K562 (cell line): ENCODE data around the gene GET3. TPM values are rescaled to one million over a fixed set of nuclear protein-coding genes. Genes with fewer than 3 reads are reported as not detected.

Source experiments
- ATF1 ChIP-seq, 2 experiments: fragments of 450-650 bp in 1 of 2; IDR thresholded peaks; 2 replicates each; pipeline ENCODE4 v1.6.1; 2016; ENCODE audit warnings: missing compliant biosample characterization in 1 of 2, missing genetic modification characterization in 1 of 2
- BCL6 ChIP-seq: fragments of 250-450 bp; sonication (Bioruptor Pico); IDR thresholded peaks from 2 replicates; pipeline ENCODE4 v1.4.0; 2020
- CBFA2T3 ChIP-seq: fragments of 450-650 bp; IDR thresholded peaks from 2 replicates; pipeline ENCODE4 v1.6.1; 2017
- CEBPG ChIP-seq, 3 experiments: fragments of 200-800 bp in 1 of 3; sonication (Bioruptor generic) in 1 of 3; sonication (generic) in 1 of 3; formaldehyde crosslinking in 1 of 3; IDR thresholded peaks in 2 of 3; conservative IDR thresholded peaks in 1 of 3; 2 replicates each; pipeline versions ENCODE4 v1.6.1 to v1.8.0; 2016 to 2022; ENCODE audit warnings: missing compliant biosample characterization in 2 of 3, missing genetic modification characterization in 2 of 3, mild to moderate bottlenecking in 1 of 3, missing genetic modification reagents in 1 of 3
- ERF ChIP-seq: fragments of 450-650 bp; formaldehyde crosslinking; IDR thresholded peaks from 2 replicates; pipeline ENCODE4 v1.4.0; 2020; ENCODE audit warnings: mild to moderate bottlenecking, mixed read lengths
- GTF2E2 ChIP-seq: fragments of 200-800 bp; sonication (Bioruptor generic); IDR thresholded peaks from 2 replicates; pipeline ENCODE4 v1.6.1; 2016; ENCODE audit warnings: missing genetic modification characterization, missing compliant biosample characterization
- KDM4B ChIP-seq, 2 experiments: fragments of 450-650 bp in 1 of 2; sonication (generic) in 1 of 2; IDR thresholded peaks; 2 replicates each; pipeline ENCODE4 v1.6.1; 2016 to 2017; ENCODE audit warnings: borderline replicate concordance in 2 of 2, antibody characterized with exemption in 1 of 2, low read depth in 1 of 2, mild to moderate bottlenecking in 1 of 2
- LARP7 ChIP-seq: fragments of 450-650 bp; IDR thresholded peaks from 2 replicates; pipeline ENCODE4 v1.6.1; 2016
- NCOA4 ChIP-seq: fragments of 450-650 bp; IDR thresholded peaks from 2 replicates; pipeline ENCODE4 v1.6.1; 2018; ENCODE audit warnings: mild to moderate bottlenecking; ENCODE audit not compliant: partially characterized antibody
- NFRKB ChIP-seq: fragments of 450-650 bp; IDR thresholded peaks from 2 replicates; pipeline ENCODE4 v1.6.1; 2016; ENCODE audit warnings: low read depth
- POLR2G ChIP-seq: fragments of 200-400 bp; formaldehyde crosslinking; IDR thresholded peaks from 2 replicates; pipeline ENCODE4 v1.6.1; 2017; ENCODE audit warnings: low read depth, mild to moderate bottlenecking, antibody characterized with exemption, low read length, moderate library complexity
- POLR3G ChIP-seq: IDR thresholded peaks from 2 replicates; pipeline ENCODE4 v1.6.1; 2011; ENCODE audit not compliant: insufficient read length, insufficient replicate concordance; ENCODE audit errors: extremely low read depth
- TARDBP ChIP-seq: fragments of 450-650 bp; IDR thresholded peaks from 2 replicates; pipeline ENCODE4 v1.6.1; 2016
- ZNF785 ChIP-seq: fragments of 250-450 bp; sonication (Bioruptor Pico); IDR thresholded peaks from 2 replicates; pipeline ENCODE4 v1.4.0; 2020; ENCODE audit warnings: mild to moderate bottlenecking
- polyA plus RNA-seq, 8 experiments: library from polyadenylated mRNA; depleted of rRNA in 4 of 8; stranded (reverse) in 5 of 8; unstranded in 3 of 8; fragments of >200 nt; fragmentation: Nextera tagmentation in 2 of 8; fragmentation: Illumina TruSeq in 1 of 8; extraction: Ambion mirVana in 2 of 8; extraction: Trizol in 1 of 8; gene quantifications; 2 replicates each; pipeline versions ENCODE4 v1.2.1 to v1.2.3, GENCODE V29; 2011 to 2014; ENCODE audit warnings: inconsistent platforms in 1 of 8, missing spikeins in 1 of 8
- total RNA-seq, 7 experiments: library from RNA; depleted of rRNA in 6 of 7; stranded (reverse); fragments of >200 nt in 6 of 7; fragmentation: Illumina TruSeq in 2 of 7; extraction: Trizol in 2 of 7; gene quantifications; 2 replicates each; pipeline versions ENCODE4 v1.2.1 to v1.2.3, GENCODE V29; 2011 to 2021; ENCODE audit warnings: low replicate concordance in 1 of 7
- TF ChIP-seq, protein P1 (sequence below): fragments of 250-450 bp; sonication (Bioruptor Pico); IDR thresholded peaks from 2 replicates; pipeline ENCODE4 v1.8.0; 2021; ENCODE audit warnings: moderate library complexity, mild to moderate bottlenecking, inconsistent platforms

GET3 gene
- total and polyA plus RNA-seq, 9 of the 15 experiments (the other 6 are each of a cell fraction or from before 2014, with no cell fraction given) = 8.3 to 83.5 (median 51.8) TPM

- no peak for TF ChIP-seq POLR3G
- TF ChIP-seq BCL6 (CRISPR knock-in tag) = no peak
- no peak for TF ChIP-seq NCOA4
- peak; percentile 100 for TF ChIP-seq TARDBP
- TF ChIP-seq KDM4B (IDR thresholded peaks at IDR 0.05; ENCODE audit: borderline replicate concordance in 2 of 2, low read depth in 1 of 2) = peak in 1 of 2 experiments; percentile 23; a peak in 1 of 4 replicates
- no peak for TF ChIP-seq LARP7
- no peak for TF ChIP-seq GTF2E2 (tag)
- TF ChIP-seq CEBPG (CRISPR knock-in tag; IDR thresholded peaks at IDR 0.05) = no peak
- no peak for TF ChIP-seq CEBPG (tag; conservative IDR thresholded peaks at IDR 0.05 in 1 of 2, IDR thresholded peaks at IDR 0.05 in 1 of 2)
- TF ChIP-seq, protein P1, sequence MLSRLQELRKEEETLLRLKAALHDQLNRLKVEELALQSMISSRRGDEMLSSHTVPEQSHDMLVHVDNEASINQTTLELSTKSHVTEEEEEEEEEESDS = no peak
- peak; percentile 15; the same call in 1 of the 2 replicates for TF ChIP-seq NFRKB
- no peak for TF ChIP-seq ZNF785 (CRISPR knock-in tag)
- TF ChIP-seq CBFA2T3 = no peak; the same call in none of the 2 replicates
- TF ChIP-seq POLR2G = peak; percentile 71
- no peak for TF ChIP-seq ATF1 (CRISPR knock-in tag; IDR thresholded peaks at IDR 0.05)
- TF ChIP-seq ATF1 (tag; IDR thresholded peaks at IDR 0.05) = peak; percentile 96
- TF ChIP-seq ERF (CRISPR knock-in tag) = no peak
Observed at GRCh38 chr19:12782424-12783290, 45.4 kb downstream of the GET3 start (continued).
